NCI-H1105 treated with DMSO at 0.1 percent for 48 hours (cell line): ENCODE measurements around the gene EML3.

ENCODE experiments used
- DNase-seq: peaks from one replicate; lab custom pipeline; 2025; lab: John Stamatoyannopoulos, UW

The EML3 gene

GRCh38 chr11:62552485-62553079 is 60.0 kb downstream of the EML3 start:
- no peak for DNase-seq
